Epithelial cell of esophagus (primary cell): Measurements from ENCODE around the gene NRXN2.
A peak's percentile ranks its signal among the peaks of the same experiment; 100 is the strongest.

Experiments
- DNase-seq: peaks from one replicate; pipeline ENCODE4 v3.0.0; 2010; ENCODE audit warnings: low read depth
- H3K4me3 ChIP-seq: 2 replicates; pipeline ENCODE4 v1.5.1; 2011; ENCODE audit warnings: mild to moderate bottlenecking, low read length, control low read depth
- CTCF ChIP-seq: IDR thresholded peaks from 2 replicates; pipeline ENCODE4 v1.5.1; 2011; ENCODE audit warnings: low read depth, mild to moderate bottlenecking, low read length, control low read depth, inconsistent platforms; ENCODE audit not compliant: insufficient read depth; ENCODE audit errors: missing control alignments

Gene NRXN2

GRCh38 chr11:64734811-64735724 lies 12.1 kb upstream of the NRXN2 start:
- no peak for TF ChIP-seq CTCF
- no peak for DNase-seq
- no peak overlapping the region for H3K4me3 ChIP-seq

GRCh38 chr11:64731601-64732000 lies 8.6 kb upstream of the NRXN2 start:
- no peak overlapping the region for H3K4me3 ChIP-seq
- DNase-seq, result no peak
- TF ChIP-seq CTCF, result no peak

- no peak overlapping the region for H3K4me3 ChIP-seq
- peak; percentile 29 for DNase-seq
- TF ChIP-seq CTCF, result no peak
These were observed 6.9 kb upstream of the NRXN2 start for GRCh38 chr11:64729851-64730382.

- no peak for DNase-seq
- no peak for TF ChIP-seq CTCF
- H3K4me3 ChIP-seq, result no peak overlapping the region
These were observed 5.9 kb upstream of the NRXN2 start for GRCh38 chr11:64728757-64729365.

- TF ChIP-seq CTCF, result no peak
- no peak overlapping the region for H3K4me3 ChIP-seq
- DNase-seq, result no peak
These were observed 4.0 kb upstream of the NRXN2 start for GRCh38 chr11:64726867-64727530.

- no peak for DNase-seq
- no peak overlapping the region for H3K4me3 ChIP-seq
- TF ChIP-seq CTCF, result no peak
These were observed 3.2 kb upstream of the NRXN2 start for GRCh38 chr11:64726211-64726641.
